Retinal pigment epithelial cell (primary cell): ENCODE results near the gene CLIP1.
A peak's percentile ranks its signal among the peaks of the same experiment; 100 is the strongest.
"Not testable (repeated sequence)": the region's sequence is repeated elsewhere in the genome, so short reads cannot be mapped to it uniquely, and the experiment has no call there.

Experiments
- DNase-seq: peaks from one replicate; pipeline ENCODE4 v3.0.0-alpha.2; 2010; ENCODE audit warnings: low read depth
- H3K4me3 ChIP-seq: 2 replicates; pipeline ENCODE4 v1.5.1; 2011; ENCODE audit warnings: mild to moderate bottlenecking, low read length, control low read depth, moderate library complexity
- CTCF ChIP-seq: conservative IDR thresholded peaks from 2 replicates; pipeline ENCODE4 v1.5.1; 2011; ENCODE audit warnings: low read depth, low read length, control low read depth, inconsistent platforms

CLIP1 gene

GRCh38 chr12:122437656-122438121, 15.2 kb upstream of the CLIP1 start:
- no peak overlapping the region for H3K4me3 ChIP-seq
- no peak for TF ChIP-seq CTCF
- DNase-seq = no peak

GRCh38 chr12:122435186-122435585, 12.7 kb upstream of the CLIP1 start:
- no peak for TF ChIP-seq CTCF

GRCh38 chr12:122429043-122429442, 6.6 kb upstream of the CLIP1 start:
- not testable (repeated sequence) for DNase-seq, H3K4me3 ChIP-seq

More at GRCh38 chr12:122435186-122435585, 12.7 kb upstream of the CLIP1 start:
- DNase-seq = no peak
- no peak overlapping the region for H3K4me3 ChIP-seq

- no peak overlapping the region for H3K4me3 ChIP-seq
- no peak for DNase-seq
- no peak for TF ChIP-seq CTCF
These were observed 4.9 kb upstream of the CLIP1 start for GRCh38 chr12:122427403-122427802.

GRCh38 chr12:122423258-122424165, 1.0 kb upstream of the CLIP1 start:
- TF ChIP-seq CTCF = no peak
- peak overlapping the region; percentile 66 for H3K4me3 ChIP-seq
- no peak for DNase-seq

GRCh38 chr12:122422730-122423257, 325 bp upstream of the CLIP1 start:
- no peak for TF ChIP-seq CTCF
- DNase-seq = no peak
- peak overlapping the region; percentile 66 for H3K4me3 ChIP-seq

GRCh38 chr12:122421187-122421820, 1.2 kb downstream of the CLIP1 start:
- DNase-seq = no peak
- no peak for TF ChIP-seq CTCF
- peak overlapping the region; percentile 86 for H3K4me3 ChIP-seq
